Naive thymus-derived CD4-positive, alpha-beta T cell (primary cell): Measurements from ENCODE around the gene TBCD. TPM values are rescaled to one million over a fixed set of nuclear protein-coding genes. Genes with fewer than 3 reads are reported as not detected.

Experiments
- ATAC-seq: fragments of 150-1000 bp; cut with Tn5 transposase; 2 replicates; pipeline ENCODE4 v1.10.0; 2021; ENCODE audit warnings: mild to moderate bottlenecking, moderate library complexity
- CTCF ChIA-PET: fragments of 350-600 bp; sonication (Branson Sonifier 250); formaldehyde crosslinking; loops from one replicate; lab custom pipeline; 2021; ENCODE audit warnings: antibody characterized with exemption; lab: Charles Lee
- POLR2A ChIA-PET: fragments of 350-600 bp; sonication (Branson Sonifier 250); formaldehyde crosslinking; loops from one replicate; lab custom pipeline; 2021; ENCODE audit warnings: antibody characterized with exemption, inconsistent platforms; lab: Charles Lee
- DNase-seq, 9 donors: peaks; one replicate each; pipeline versions ENCODE4 v3.0.0 to v3.0.0-alpha.2; 2020 to 2022; ENCODE audit warnings: mixed read lengths in 1 of 9
- H3K27ac ChIP-seq: one replicate; pipeline ENCODE4 v1.7.0; 2013; ENCODE audit warnings: mild to moderate bottlenecking, low read depth, low read length, moderate library complexity
- H3K27me3 ChIP-seq, 2 donors: one replicate each; pipeline ENCODE4 v1.7.0; 2013; ENCODE audit warnings: low read length in 2 of 2, mild to moderate bottlenecking in 2 of 2, moderate library complexity in 2 of 2; ENCODE audit not compliant: control insufficient read depth in 2 of 2, insufficient read depth in 2 of 2
- H3K36me3 ChIP-seq, 3 experiments: 1 replicate in 2 of 3; 2 replicates in 1 of 3; pipeline ENCODE4 v1.7.0; 2013; ENCODE audit warnings: low read length in 3 of 3, mild to moderate bottlenecking in 3 of 3, moderate library complexity in 1 of 3; ENCODE audit not compliant: insufficient read depth in 3 of 3, control insufficient read depth in 2 of 3
- H3K4me1 ChIP-seq, 2 donors: one replicate each; pipeline ENCODE4 v1.7.0; 2013; ENCODE audit warnings: low read length in 2 of 2, mild to moderate bottlenecking in 2 of 2, moderate library complexity in 1 of 2; ENCODE audit not compliant: control insufficient read depth in 2 of 2, insufficient read depth in 2 of 2
- H3K4me3 ChIP-seq: 2 replicates; pipeline ENCODE4 v1.7.0; 2013; ENCODE audit warnings: mild to moderate bottlenecking, low read length
- H3K9me3 ChIP-seq, 3 experiments: 1 replicate in 2 of 3; 2 replicates in 1 of 3; pipeline ENCODE4 v1.7.0; 2013; ENCODE audit warnings: low read length in 3 of 3; ENCODE audit not compliant: control insufficient read depth in 2 of 3
- H3K27ac Mint-ChIP-seq, 9 donors: one replicate each; pipeline ENCODE4 v1.8.0; 2020 to 2022; ENCODE audit warnings: mixed read lengths in 9 of 9, mild to moderate bottlenecking in 8 of 9, moderate library complexity in 5 of 9, inconsistent platforms in 2 of 9
- H3K27me3 Mint-ChIP-seq, 5 donors: one replicate each; pipeline ENCODE4 v1.8.0; 2021 to 2022; ENCODE audit warnings: mixed read lengths in 5 of 5, mild to moderate bottlenecking in 1 of 5
- H3K36me3 Mint-ChIP-seq, 5 donors: one replicate each; pipeline ENCODE4 v1.8.0; 2020 to 2022; ENCODE audit warnings: mixed read lengths in 5 of 5, mild to moderate bottlenecking in 3 of 5, inconsistent platforms in 1 of 5
- H3K4me1 Mint-ChIP-seq, 7 donors: one replicate each; pipeline ENCODE4 v1.8.0; 2020 to 2022; ENCODE audit warnings: mixed read lengths in 7 of 7, mild to moderate bottlenecking in 3 of 7, inconsistent platforms in 1 of 7
- H3K4me3 Mint-ChIP-seq, 10 donors: one replicate each; pipeline ENCODE4 v1.8.0; 2020 to 2022; ENCODE audit warnings: mild to moderate bottlenecking in 10 of 10, mixed read lengths in 10 of 10, moderate library complexity in 6 of 10, inconsistent platforms in 2 of 10
- H3K9me3 Mint-ChIP-seq, 11 donors: one replicate each; pipeline ENCODE4 v1.8.0; 2020 to 2022; ENCODE audit warnings: mixed read lengths in 11 of 11, mild to moderate bottlenecking in 4 of 11, inconsistent platforms in 1 of 11, moderate library complexity in 1 of 11
- intact Hi-C, 2 donors: fragments of 100-400 bp; cut with micrococcal nuclease; formaldehyde crosslinking; loops; one replicate each; pipeline ENCODE4 v1.15.1; 2023
- polyA plus RNA-seq, 2 donors: library from polyadenylated mRNA; unstranded; fragments of 300-500 nt; fragmentation: Illumina TruSeq; gene quantifications; one replicate each; pipeline ENCODE4 v1.2.3, GENCODE V29; 2021
- total RNA-seq, 6 experiments: library from RNA in 5 of 6; stranded (reverse) in 5 of 6; gene quantifications; 1 replicate in 5 of 6; 2 replicates in 1 of 6; pipeline ENCODE4 v1.2.3 and lab custom pipeline; 2021 to 2026

The TBCD gene
- total and polyA plus RNA-seq, 7 experiments from 2014 or later = 61.5 to 255 (median 123) TPM

- CTCF ChIA-PET = no interaction called here
- no peak overlapping the region for H3K27ac Mint-ChIP-seq
- H3K36me3 Mint-ChIP-seq = peaks cover 53 to 79% (median 62%) of the 10 kb centered on the region in 5 donors
- Histone ChIP-seq H3K27ac (no peak overlapping the region), H3K4me3 (no peak overlapping the region), H3K36me3 (peaks cover 7 to 91% (median 18%) of the 10 kb centered on the region in 3 experiments), H3K27me3 (no peaks in the 10 kb centered on the region), H3K4me1 (no peaks in the 10 kb centered on the region), H3K9me3 (peaks cover 0 to 25% (median 0%) of the 10 kb centered on the region in 3 experiments)
- POLR2A ChIA-PET = no interaction called here
- intact Hi-C loops = no loop called here
- ATAC-seq (no peak), DNase-seq (no peak)
- peaks cover 0 to 4% (median 0%) of the 10 kb centered on the region in 7 donors for H3K4me1 Mint-ChIP-seq
- H3K27me3 Mint-ChIP-seq = no peaks in the 10 kb centered on the region
- no peak overlapping the region for H3K4me3 Mint-ChIP-seq
- peaks cover 12 to 37% (median 24%) of the 10 kb centered on the region in 11 donors for H3K9me3 Mint-ChIP-seq
Observed at GRCh38 chr17:82941021-82942001, 189.4 kb downstream of the TBCD start.

- DNase-seq (no peak), ATAC-seq (no peak)
- Histone ChIP-seq H3K27ac (no peak overlapping the region), H3K4me1 (no peaks in the 10 kb centered on the region), H3K36me3 (peaks cover 7 to 80% (median 18%) of the 10 kb centered on the region in 3 experiments), H3K9me3 (peaks cover 0 to 28% (median 0%) of the 10 kb centered on the region in 3 experiments), H3K27me3 (no peaks in the 10 kb centered on the region), H3K4me3 (no peak overlapping the region)
- ChIA-PET POLR2A (no interaction called here), CTCF (no interaction called here)
- peaks cover 54 to 82% (median 67%) of the 10 kb centered on the region in 5 donors for H3K36me3 Mint-ChIP-seq
- intact Hi-C loops = no loop called here
- H3K9me3 Mint-ChIP-seq = peaks cover 16 to 43% (median 26%) of the 10 kb centered on the region in 11 donors
- H3K27ac Mint-ChIP-seq = peak overlapping the region in 1 of 9 donors; percentile 79
- peaks cover 0 to 4% (median 0%) of the 10 kb centered on the region in 7 donors for H3K4me1 Mint-ChIP-seq
- H3K4me3 Mint-ChIP-seq = no peak overlapping the region
- no peaks in the 10 kb centered on the region for H3K27me3 Mint-ChIP-seq
Observed at GRCh38 chr17:82942166-82943130, 190.6 kb downstream of the TBCD start.

- Histone ChIP-seq H3K27ac (no peak overlapping the region), H3K9me3 (peaks cover 0 to 28% (median 0%) of the 10 kb centered on the region in 3 experiments), H3K4me3 (no peak overlapping the region), H3K4me1 (no peaks in the 10 kb centered on the region), H3K27me3 (no peaks in the 10 kb centered on the region), H3K36me3 (peaks cover 7 to 71% (median 18%) of the 10 kb centered on the region in 3 experiments)
- H3K9me3 Mint-ChIP-seq = peaks cover 16 to 49% (median 29%) of the 10 kb centered on the region in 11 donors
- peaks cover 59 to 84% (median 71%) of the 10 kb centered on the region in 5 donors for H3K36me3 Mint-ChIP-seq
- POLR2A ChIA-PET = no interaction called here
- peaks cover 0 to 4% (median 0%) of the 10 kb centered on the region in 7 donors for H3K4me1 Mint-ChIP-seq
- CTCF ChIA-PET = no interaction called here
- no peak for ATAC-seq
- no peak for DNase-seq
- no peak overlapping the region for H3K27ac Mint-ChIP-seq
- no peaks in the 10 kb centered on the region for H3K27me3 Mint-ChIP-seq
- intact Hi-C loops = no loop called here
- no peak overlapping the region for H3K4me3 Mint-ChIP-seq
Observed at GRCh38 chr17:82943339-82943738, 191.5 kb downstream of the TBCD start.

- Mint-ChIP-seq H3K27me3 (no peaks in the 10 kb centered on the region), H3K4me3 (no peak overlapping the region), H3K27ac (no peak overlapping the region), H3K9me3 (peaks cover 16 to 52% (median 29%) of the 10 kb centered on the region in 11 donors), H3K36me3 (peaks cover 55 to 83% (median 69%) of the 10 kb centered on the region in 5 donors), H3K4me1 (peaks cover 0 to 4% (median 0%) of the 10 kb centered on the region in 7 donors)
- H3K36me3 ChIP-seq = peaks cover 7 to 67% (median 18%) of the 10 kb centered on the region in 3 experiments
- H3K4me3 ChIP-seq = no peak overlapping the region
- H3K4me1 ChIP-seq = no peaks in the 10 kb centered on the region
- ChIA-PET POLR2A (no interaction called here), CTCF (no interaction called here)
- H3K9me3 ChIP-seq = peaks cover 0 to 28% (median 0%) of the 10 kb centered on the region in 3 experiments
- H3K27ac ChIP-seq = no peak overlapping the region
- no peak for ATAC-seq
- no peaks in the 10 kb centered on the region for H3K27me3 ChIP-seq
- intact Hi-C loops = no loop called here
- DNase-seq = no peak
Observed at GRCh38 chr17:82943751-82944150, 191.9 kb downstream of the TBCD start.

- POLR2A ChIA-PET = no interaction called here
- ATAC-seq (no peak), DNase-seq (no peak)
- peaks cover 6 to 60% (median 18%) of the 10 kb centered on the region in 3 experiments for H3K36me3 ChIP-seq
- no peaks in the 10 kb centered on the region for H3K27me3 Mint-ChIP-seq
- no peak overlapping the region for H3K27ac Mint-ChIP-seq
- intact Hi-C loops = no loop called here
- peaks cover 0 to 4% (median 0%) of the 10 kb centered on the region in 7 donors for H3K4me1 Mint-ChIP-seq
- no peak overlapping the region for H3K4me3 ChIP-seq
- peaks cover 16 to 61% (median 29%) of the 10 kb centered on the region in 11 donors for H3K9me3 Mint-ChIP-seq
- no peak overlapping the region for H3K27ac ChIP-seq
- H3K4me1 ChIP-seq = no peaks in the 10 kb centered on the region
- H3K4me3 Mint-ChIP-seq = no peak overlapping the region
- no peaks in the 10 kb centered on the region for H3K27me3 ChIP-seq
- H3K36me3 Mint-ChIP-seq = peaks cover 58 to 85% (median 71%) of the 10 kb centered on the region in 5 donors
- CTCF ChIA-PET = no interaction called here
- peaks cover 0 to 28% (median 0%) of the 10 kb centered on the region in 3 experiments for H3K9me3 ChIP-seq
Observed at GRCh38 chr17:82944990-82945389, 193.1 kb downstream of the TBCD start.

- Mint-ChIP-seq H3K27ac (peak overlapping the region in 1 of 9 donors; percentile 33), H3K27me3 (no peaks in the 10 kb centered on the region), H3K9me3 (peaks cover 16 to 65% (median 29%) of the 10 kb centered on the region in 11 donors), H3K4me3 (no peak overlapping the region), H3K36me3 (peaks cover 58 to 88% (median 75%) of the 10 kb centered on the region in 5 donors), H3K4me1 (peaks cover 0 to 4% (median 0%) of the 10 kb centered on the region in 7 donors)
- H3K4me3 ChIP-seq = no peak overlapping the region
- ATAC-seq = no peak
- POLR2A ChIA-PET = interaction anchor here (0.6 kb wide), 2 partner anchors 67 to 238 kb away, joined by 3 to 4 read pairs; no protein-coding TSS in a partner anchor
- no peak for DNase-seq
- intact Hi-C loops = no loop called here
- peaks cover 0 to 50% (median 16%) of the 10 kb centered on the region in 3 experiments for H3K36me3 ChIP-seq
- H3K4me1 ChIP-seq = no peaks in the 10 kb centered on the region
- H3K27me3 ChIP-seq = no peaks in the 10 kb centered on the region
- peaks cover 0 to 28% (median 0%) of the 10 kb centered on the region in 3 experiments for H3K9me3 ChIP-seq
- CTCF ChIA-PET = no interaction called here
- H3K27ac ChIP-seq = no peak overlapping the region
Observed at GRCh38 chr17:82946081-82946480, 194.2 kb downstream of the TBCD start.
